HTERT RPE-1 (cell line): ENCODE data around the gene CAMTA2.

ENCODE experiments used
- in situ Hi-C: fragments of 300-500 bp; cut with MboI; formaldehyde crosslinking; loops from 4 replicates; pipeline ENCODE4 v1.14.3; 2020; ENCODE audit warnings: low sequenced_read_pairs

Gene CAMTA2

GRCh38 chr17:4969551-4970173, 17.8 kb downstream of the CAMTA2 start:
- in situ Hi-C loops, result no loop called here

DNA sequence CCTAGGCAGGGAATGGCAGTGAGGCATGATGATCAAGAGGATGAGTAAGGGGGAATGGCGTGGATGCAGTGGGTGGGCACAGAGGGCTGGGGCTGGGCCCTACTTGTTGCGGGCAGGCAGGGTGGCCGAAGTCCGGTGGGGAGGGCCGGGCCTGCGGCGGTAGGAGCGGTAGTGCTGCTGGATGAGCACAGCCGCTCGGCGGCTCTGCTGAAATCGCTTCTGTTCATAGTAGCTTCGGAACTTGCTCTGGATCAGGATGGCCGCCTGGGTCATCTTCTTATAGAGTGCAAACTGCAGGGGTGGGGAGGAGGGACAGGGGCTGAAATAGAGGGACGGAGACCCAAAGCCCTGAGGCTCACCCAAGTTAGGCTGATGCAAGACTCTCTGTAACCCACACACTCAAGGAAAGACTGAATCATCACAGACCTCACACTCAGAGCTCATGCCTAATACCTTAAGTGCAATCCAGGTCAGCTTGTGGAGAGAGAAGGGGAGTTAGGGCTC, 18.4 kb downstream of the CAMTA2 start:
- in situ Hi-C loops, result no loop called here

- in situ Hi-C loops, result no loop called here
Measured at GRCh38 chr17:4968486-4969046, 18.9 kb downstream of the CAMTA2 start.

GRCh38 chr17:4967539-4968485, 19.7 kb downstream of the CAMTA2 start, which contains the start of gene SPAG7:
Gene SPAG7 (minus strand): TSS chr17:4967817. CDS start chr17:4967804, 13 bp downstream.
- in situ Hi-C loops, result no loop called here

GRCh38 chr17:4966844-4967538, 20.5 kb downstream of the CAMTA2 start:
- in situ Hi-C loops, result no loop called here

- in situ Hi-C loops, result no loop called here
Measured at GRCh38 chr17:4965311-4965986, 22.0 kb downstream of the CAMTA2 start.

DNA sequence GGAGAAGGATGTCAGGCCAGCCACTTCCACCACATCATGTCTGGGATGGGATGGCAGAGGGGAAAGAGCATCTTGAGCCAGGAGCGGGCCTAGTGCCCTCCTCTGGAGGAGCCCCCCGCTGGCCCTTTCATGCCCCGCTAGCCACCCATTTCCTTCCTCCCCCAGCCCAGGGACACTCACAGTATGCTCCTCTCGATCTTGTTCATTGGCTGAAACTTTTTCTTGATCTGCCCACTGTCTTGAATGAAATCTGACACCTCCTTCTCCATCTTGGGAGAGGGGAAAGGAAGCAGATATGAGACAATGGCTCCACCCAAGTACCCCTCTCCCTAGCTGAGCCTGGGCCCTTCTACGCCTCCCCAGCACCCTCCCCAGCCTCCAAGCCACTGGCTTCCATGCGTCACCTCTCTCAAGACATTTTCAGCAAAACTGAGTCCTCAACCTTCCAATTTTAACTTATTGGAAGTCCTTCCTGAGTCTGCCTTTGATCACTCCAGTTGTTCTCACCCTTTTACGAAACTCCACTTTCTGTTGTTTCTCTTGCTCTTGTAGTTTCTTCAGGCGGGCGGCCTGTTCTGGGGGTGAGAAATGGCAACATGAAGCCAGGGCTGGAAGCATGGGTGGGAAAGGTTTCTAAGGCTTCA, 27.1 kb downstream of the CAMTA2 start:
- in situ Hi-C loops, result no loop called here

- in situ Hi-C loops, result no loop called here
Measured at GRCh38 chr17:4959261-4959965, 28.1 kb downstream of the CAMTA2 start.

DNA sequence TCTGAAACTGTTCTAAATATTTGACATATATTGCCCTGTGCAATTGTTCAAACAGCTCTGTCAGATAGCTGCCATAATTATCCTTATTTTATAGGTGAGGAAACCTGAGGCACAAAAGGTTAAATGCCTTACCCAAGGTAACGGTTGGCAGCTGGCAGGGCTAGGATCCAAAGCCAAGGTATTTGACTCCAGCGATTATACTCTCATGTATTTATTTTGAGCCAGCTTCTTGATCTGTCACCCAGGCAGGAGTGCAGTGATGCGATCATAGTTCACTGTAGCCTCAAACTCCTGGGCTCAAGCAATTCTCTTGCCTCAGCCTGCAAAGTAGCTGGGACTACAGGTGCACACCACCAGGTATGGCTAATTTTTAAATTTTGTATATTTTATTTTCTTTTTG, 29.4 kb downstream of the CAMTA2 start:
- in situ Hi-C loops, result no loop called here

- in situ Hi-C loops, result no loop called here
Measured at GRCh38 chr17:4956493-4957061, 30.9 kb downstream of the CAMTA2 start.

GRCh38 chr17:4955091-4955490, 32.4 kb downstream of the CAMTA2 start:
- in situ Hi-C loops, result no loop called here

DNA sequence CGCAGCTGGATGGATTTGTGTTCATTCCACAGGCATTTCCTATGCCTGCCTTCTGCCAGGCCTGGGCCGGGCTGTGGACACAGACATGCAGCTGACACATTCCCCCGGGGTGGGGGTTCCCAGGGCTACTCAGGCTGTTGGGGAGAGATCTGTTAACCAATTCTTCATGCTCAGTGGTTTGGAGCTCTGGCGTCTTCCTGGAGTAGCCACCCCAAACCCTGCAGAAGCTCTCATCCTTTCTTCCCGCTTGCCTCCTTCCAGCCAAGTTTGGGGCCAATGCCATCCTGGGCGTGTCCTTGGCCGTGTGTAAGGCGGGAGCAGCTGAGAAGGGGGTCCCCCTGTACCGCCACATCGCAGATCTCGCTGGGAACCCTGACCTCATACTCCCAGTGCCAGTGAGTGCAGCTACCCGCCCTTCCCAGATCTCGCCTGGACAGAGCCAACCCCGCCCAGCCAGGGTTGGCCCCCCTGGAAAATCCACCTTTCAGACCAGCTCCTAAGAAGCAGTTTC, 34.0 kb downstream of the CAMTA2 start:
- in situ Hi-C loops, result no loop called here

DNA sequence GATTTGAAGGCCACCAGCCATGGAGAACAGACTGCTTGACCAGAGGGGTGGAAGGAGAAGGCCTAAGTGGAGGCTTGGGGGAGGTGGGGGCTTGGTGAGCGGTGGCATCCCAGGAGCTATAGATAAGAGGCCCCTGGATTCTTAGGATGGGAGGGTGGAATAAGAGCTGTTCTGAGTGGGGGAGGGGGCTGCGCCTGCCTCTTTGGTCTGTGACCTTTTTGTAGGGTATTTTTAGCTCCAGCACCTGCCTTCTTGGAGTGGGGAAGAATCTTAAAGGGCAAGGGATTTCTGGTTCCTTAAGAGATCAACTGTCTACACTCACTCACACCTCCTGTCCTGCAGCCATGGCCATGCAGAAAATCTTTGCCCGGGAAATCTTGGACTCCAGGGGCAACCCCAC, 36.0 kb downstream of the CAMTA2 start:
- in situ Hi-C loops, result no loop called here

- in situ Hi-C loops, result no loop called here
Measured at GRCh38 chr17:4950746-4951204, 36.7 kb downstream of the CAMTA2 start, which contains the start of gene ENO3. Gene ENO3 (plus strand): TSS chr17:4951119. CDS start chr17:4951830, 711 bp downstream.

GRCh38 chr17:4950075-4950745, 37.3 kb downstream of the CAMTA2 start:
- in situ Hi-C loops, result no loop called here

DNA sequence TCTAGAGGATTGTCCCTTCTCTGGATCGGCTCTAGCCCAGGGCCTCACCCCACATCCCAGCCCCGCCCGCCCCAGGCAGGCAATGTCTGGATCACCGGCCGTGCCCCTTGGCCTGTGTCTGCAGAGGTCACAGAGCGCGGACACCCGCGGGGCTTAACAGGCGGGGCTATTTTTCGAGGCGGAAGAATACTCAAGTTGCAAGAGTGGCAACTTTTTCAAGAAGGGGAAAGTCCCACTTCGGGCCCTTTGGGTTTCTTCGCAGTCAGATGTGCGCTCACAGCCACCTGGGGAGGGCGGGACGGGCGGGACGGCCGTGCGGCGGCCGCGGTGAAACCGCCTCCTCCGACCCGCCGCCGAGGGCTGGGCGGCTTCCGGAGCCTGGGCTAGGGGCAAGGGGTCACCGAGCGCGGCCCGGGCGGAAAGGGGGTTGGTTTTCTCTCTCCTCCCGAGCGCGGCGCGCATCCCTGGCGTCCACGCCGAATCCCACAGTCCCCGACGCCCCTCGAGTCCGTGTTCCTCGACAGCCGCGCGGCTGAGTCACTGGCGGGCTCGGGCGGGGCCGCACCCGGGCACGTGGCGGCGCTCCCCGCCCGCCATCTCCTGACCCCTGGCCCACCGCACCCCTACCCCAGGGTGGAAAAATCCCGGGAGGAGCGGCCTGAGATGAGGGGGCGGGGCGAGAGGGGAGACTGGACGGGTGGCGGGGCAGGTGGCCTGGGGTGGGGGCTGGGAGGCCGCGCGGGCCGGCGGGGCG, 38.0 kb downstream of the CAMTA2 start:
- in situ Hi-C loops, result no loop called here

- in situ Hi-C loops, result no loop called here
Measured at GRCh38 chr17:4948931-4949320, 38.5 kb downstream of the CAMTA2 start.
